HepG2 (cell line): ENCODE measurements around the gene TPO. TPM values are rescaled to one million over a fixed set of nuclear protein-coding genes. Genes with fewer than 3 reads are reported as not detected.

Experiments
- ATAC-seq: fragments of 200-7000 bp; cut with Tn5 transposase; 3 replicates; pipeline ENCODE4 v1.9.1; 2020; ENCODE audit warnings: mild to moderate bottlenecking, moderate library complexity
- BruUV-seq: library from RNA; stranded (reverse); fragments of 400-500 nt; replicated peaks from 2 replicates; lab custom pipeline; 2021; lab: Mats Ljungman, UMichigan
- CTCF ChIA-PET: fragments of 300-600 bp; formaldehyde crosslinking; extraction: SDS; loops from one replicate; lab custom pipeline; 2021; ENCODE audit warnings: low total read pairs, inconsistent platforms, low intra/inter-chr PET ratio; lab: Yijun Ruan, JAX
- POLR2A ChIA-PET: fragments of 350-600 bp; sonication (Branson Sonifier 250); formaldehyde crosslinking; loops from one replicate; lab custom pipeline; 2020; ENCODE audit warnings: antibody characterized with exemption, inconsistent platforms; lab: Yijun Ruan, JAX
- DNase-seq: peaks from one replicate; pipeline ENCODE4 v3.0.0-alpha.2; 2015; ENCODE audit warnings: low spot score
- FAIRE-seq: peaks from 3 replicates; lab custom pipeline; 2011; peaks lifted over from hg19 to GRCh38; lab: Jason Lieb, UNC
- H2AFZ ChIP-seq: one replicate; pipeline ENCODE4 v1.6.1; 2011; ENCODE audit warnings: low read length, inconsistent platforms
- H3K27ac ChIP-seq: fragments of 300-600 bp; 3 replicates; pipeline ENCODE4 v1.8.0; 2011; ENCODE audit warnings: mixed run types, mild to moderate bottlenecking, mixed read lengths, low read length, inconsistent platforms; ENCODE audit not compliant: insufficient read depth; ENCODE audit errors: extremely low read length
- H3K27me3 ChIP-seq, 2 experiments: fragments of 200-600 bp in 1 of 2; 2 replicates in 1 of 2; 3 replicates in 1 of 2; pipeline versions ENCODE4 v1.6.0 to v1.8.0; 2011; ENCODE audit warnings: low read length in 2 of 2, mild to moderate bottlenecking in 2 of 2, moderate library complexity in 2 of 2, inconsistent platforms in 1 of 2; ENCODE audit not compliant: insufficient read depth in 2 of 2, control insufficient read depth in 1 of 2
- H3K36me3 ChIP-seq, 2 experiments: fragments of 200-600 bp in 1 of 2; replicated peaks in 1 of 2; 2 replicates in 1 of 2; 3 replicates in 1 of 2; pipeline versions ENCODE4 v1.5.1 to v1.8.0; 2011; ENCODE audit warnings: low read length in 2 of 2, inconsistent platforms in 1 of 2; ENCODE audit not compliant: insufficient read depth in 2 of 2, control insufficient read depth in 1 of 2
- H3K4me1 ChIP-seq: 2 replicates; pipeline ENCODE4 v1.5.1; 2012; ENCODE audit warnings: low read length, inconsistent platforms; ENCODE audit not compliant: insufficient read depth
- H3K4me2 ChIP-seq: 2 replicates; pipeline ENCODE4 v1.6.0; 2011; ENCODE audit warnings: low read depth, low read length, inconsistent platforms
- H3K4me3 ChIP-seq, 3 experiments: fragments of 200-600 bp in 1 of 3; sonication (generic), shearing (Covaris generic) in 1 of 3; replicated peaks in 1 of 3; 2 replicates each; pipeline ENCODE4 v1.5.1; 2011 to 2016; ENCODE audit warnings: low read length in 3 of 3, inconsistent platforms in 2 of 3, low read depth in 2 of 3, mild to moderate bottlenecking in 2 of 3, control low read depth in 1 of 3, mixed read lengths in 1 of 3; ENCODE audit not compliant: insufficient read depth in 1 of 3
- H3K79me2 ChIP-seq: one replicate; pipeline ENCODE4 v1.6.1; 2011; ENCODE audit warnings: low read length, inconsistent platforms; ENCODE audit not compliant: insufficient read depth
- H3K9ac ChIP-seq: 2 replicates; pipeline ENCODE4 v1.6.0; 2011; ENCODE audit warnings: mild to moderate bottlenecking, low read depth, low read length, inconsistent platforms; ENCODE audit not compliant: insufficient read depth
- H3K9me3 ChIP-seq: 2 replicates; pipeline ENCODE4 v1.5.1; 2012; ENCODE audit warnings: mild to moderate bottlenecking, low read length
- H4K20me1 ChIP-seq: 2 replicates; pipeline ENCODE4 v1.6.0; 2011; ENCODE audit warnings: inconsistent platforms, mild to moderate bottlenecking, low read length, moderate library complexity; ENCODE audit not compliant: insufficient read depth
- CSRNP1 ChIP-seq: sonication (generic); formaldehyde crosslinking; IDR thresholded peaks from 2 replicates; pipeline ENCODE4 v1.8.1; 2023; ENCODE audit warnings: mild to moderate bottlenecking, missing genetic modification reagents
- SMC3 ChIP-seq: IDR thresholded peaks from 2 replicates; pipeline ENCODE4 v1.6.1; 2011; ENCODE audit warnings: low read length, improper control_type of control experiment
- ZNF275 ChIP-seq: sonication (generic); formaldehyde crosslinking; IDR thresholded peaks from 2 replicates; pipeline ENCODE4 v1.8.0; 2022; ENCODE audit warnings: missing genetic modification reagents, mild to moderate bottlenecking, inconsistent platforms, borderline replicate concordance
- ZNF329 ChIP-seq: sonication (generic); formaldehyde crosslinking; IDR thresholded peaks from 2 replicates; pipeline ENCODE4 v1.9.0; 2021; ENCODE audit warnings: low read depth, mild to moderate bottlenecking, missing genetic modification reagents
- WGBS: methylation state at CpG from one replicate; pipeline ENCODE4 v1.1.6; 2017; ENCODE audit warnings: low lambda C conversion rate; 5-methylcytosine and 5-hydroxymethylcytosine counted together
- in situ Hi-C: cut with HindIII; loops from 2 replicates; pipeline ENCODE4 v1.10.0; 2017; ENCODE audit warnings: low pct_unique_long_range_greater_than_20kb; ENCODE audit not compliant: extremely low pct_ligation_motif_present
- intact Hi-C: fragments of 100-400 bp; cut with micrococcal nuclease; formaldehyde crosslinking; loops from one replicate; pipeline ENCODE4 v1.10.0; 2022; ENCODE audit not compliant: unreplicated experiment
- polyA plus RNA-seq, 8 experiments: library from polyadenylated mRNA; depleted of rRNA in 3 of 8; stranded (reverse) in 7 of 8; unstranded in 1 of 8; fragments of >200 nt; fragmentation: Illumina TruSeq in 4 of 8; extraction: Trizol in 4 of 8; gene quantifications; 2 replicates each; pipeline versions ENCODE4 v1.2.1 to v1.2.3, GENCODE V29; 2011 to 2016; ENCODE audit warnings: low read depth in 4 of 8, missing spikeins in 1 of 8, mixed read lengths in 1 of 8; ENCODE audit not compliant: insufficient read depth in 1 of 8
- total RNA-seq, 5 experiments: library from RNA; depleted of rRNA; stranded (reverse); fragments of >200 nt; fragmentation: Illumina TruSeq; extraction: Trizol; gene quantifications; 2 replicates each; pipeline ENCODE4 v1.2.3, GENCODE V29; 2016; ENCODE audit warnings: low read depth in 1 of 5
- TF ChIP-seq, protein P1 (sequence below): sonication (generic); formaldehyde crosslinking; IDR thresholded peaks from 2 replicates; pipeline ENCODE4 v1.5.0; 2020; ENCODE audit warnings: missing genetic modification reagents, mild to moderate bottlenecking, borderline replicate concordance
- TF ChIP-seq, protein P2 (sequence below): sonication (generic); formaldehyde crosslinking; IDR thresholded peaks from 2 replicates; pipeline ENCODE4 v1.8.0; 2022; ENCODE audit warnings: mild to moderate bottlenecking, missing genetic modification reagents, moderate library complexity

TPO gene
- total and polyA plus RNA-seq, 2 of the 13 experiments (the other 11 are each of a cell fraction or from before 2014, with no cell fraction given) = not detected

GRCh38 chr2:1450915-1451314, 37.7 kb downstream of the TPO start:
- Histone ChIP-seq H3K4me3 (no peak overlapping the region), H3K27me3 (peaks cover 3 to 37% of the 10 kb centered on the region in 2 experiments), H3K36me3 (no peaks in the 10 kb centered on the region; a peak in 1 of 5 replicates), H4K20me1 (no peaks in the 10 kb centered on the region), H2AFZ (no peak overlapping the region), H3K27ac (no peak overlapping the region), H3K4me2 (no peak overlapping the region), H3K4me1 (no peaks in the 10 kb centered on the region), H3K79me2 (no peaks in the 10 kb centered on the region), H3K9me3 (no peaks in the 10 kb centered on the region), H3K9ac (no peak overlapping the region)
- ChIA-PET POLR2A (no interaction called here), CTCF (no interaction called here)
- WGBS = 4% methylated on average over 4 of the region's 4 CpGs
- BruUV-seq = no TSS peak
- intact Hi-C loops = no loop called here
- DNase-seq (no peak), FAIRE-seq (no peak), ATAC-seq (no peak)
- TF ChIP-seq, protein P1, sequence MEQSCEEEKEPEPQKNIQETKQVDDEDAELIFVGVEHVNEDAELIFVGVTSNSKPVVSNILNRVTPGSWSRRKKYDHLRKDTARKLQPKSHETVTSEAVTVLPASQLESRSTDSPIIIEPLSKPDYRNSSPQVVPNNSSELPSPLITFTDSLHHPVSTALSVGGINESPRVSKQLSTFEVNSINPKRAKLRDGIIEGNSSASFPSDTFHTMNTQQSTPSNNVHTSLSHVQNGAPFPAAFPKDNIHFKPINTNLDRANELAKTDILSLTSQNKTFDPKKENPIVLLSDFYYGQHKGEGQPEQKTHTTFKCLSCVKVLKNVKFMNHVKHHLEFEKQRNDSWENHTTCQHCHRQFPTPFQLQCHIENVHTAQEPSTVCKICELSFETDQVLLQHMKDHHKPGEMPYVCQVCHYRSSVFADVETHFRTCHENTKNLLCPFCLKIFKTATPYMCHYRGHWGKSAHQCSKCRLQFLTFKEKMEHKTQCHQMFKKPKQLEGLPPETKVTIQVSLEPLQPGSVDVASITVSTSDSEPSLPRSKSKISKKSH = no peak
- TF ChIP-seq ZNF329 = no peak
- TF ChIP-seq SMC3 = no peak
- TF ChIP-seq, protein P2, sequence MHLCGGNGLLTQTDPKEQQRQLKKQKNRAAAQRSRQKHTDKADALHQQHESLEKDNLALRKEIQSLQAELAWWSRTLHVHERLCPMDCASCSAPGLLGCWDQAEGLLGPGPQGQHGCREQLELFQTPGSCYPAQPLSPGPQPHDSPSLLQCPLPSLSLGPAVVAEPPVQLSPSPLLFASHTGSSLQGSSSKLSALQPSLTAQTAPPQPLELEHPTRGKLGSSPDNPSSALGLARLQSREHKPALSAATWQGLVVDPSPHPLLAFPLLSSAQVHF = no peak
- no peak for TF ChIP-seq CSRNP1 (CRISPR knock-in tag)
- no peak for TF ChIP-seq ZNF275 (CRISPR knock-in tag)
- in situ Hi-C loops = no loop called here
